SU-DHL-6 (cell line): ENCODE results near the gene RING1.

Source experiments
- EZH2phosphoT487 ChIP-seq: fragments of 200-600 bp; sonication (generic), shearing (Covaris generic); conservative IDR thresholded peaks from 2 replicates; pipeline ENCODE4 v1.6.1; 2018; ENCODE audit warnings: mild to moderate bottlenecking, antibody characterized with exemption, low read length, moderate library complexity, mixed read lengths
- TF ChIP-seq, protein P1 (sequence below): fragments of 200-600 bp; sonication (generic); IDR thresholded peaks from one replicate; pipeline ENCODE4 v1.5.1; 2017; ENCODE audit warnings: antibody characterized with exemption, mild to moderate bottlenecking, low read length, moderate library complexity; ENCODE audit not compliant: insufficient read depth, poor library complexity, severe bottlenecking

DNA sequence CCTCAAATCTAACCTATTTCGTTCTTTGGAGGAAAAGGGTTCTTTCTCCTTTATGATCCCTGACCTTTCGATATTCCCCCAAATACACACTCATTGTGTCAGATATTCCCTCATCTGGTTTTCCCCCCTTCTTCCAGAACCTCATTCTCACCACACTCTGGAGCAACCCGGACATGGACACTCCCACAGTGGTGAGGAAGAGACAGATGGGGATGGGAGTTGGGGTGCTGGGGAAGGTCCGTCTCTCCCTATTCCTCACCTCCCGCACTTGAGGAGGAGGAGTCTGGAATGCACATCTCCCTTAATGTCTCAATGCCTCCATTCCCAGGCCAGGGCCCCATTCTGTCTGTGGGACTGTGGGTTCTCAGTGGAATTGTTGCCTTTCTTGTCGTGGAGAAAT is 6.4 kb upstream of the RING1 start:
- TF ChIP-seq, protein P1, sequence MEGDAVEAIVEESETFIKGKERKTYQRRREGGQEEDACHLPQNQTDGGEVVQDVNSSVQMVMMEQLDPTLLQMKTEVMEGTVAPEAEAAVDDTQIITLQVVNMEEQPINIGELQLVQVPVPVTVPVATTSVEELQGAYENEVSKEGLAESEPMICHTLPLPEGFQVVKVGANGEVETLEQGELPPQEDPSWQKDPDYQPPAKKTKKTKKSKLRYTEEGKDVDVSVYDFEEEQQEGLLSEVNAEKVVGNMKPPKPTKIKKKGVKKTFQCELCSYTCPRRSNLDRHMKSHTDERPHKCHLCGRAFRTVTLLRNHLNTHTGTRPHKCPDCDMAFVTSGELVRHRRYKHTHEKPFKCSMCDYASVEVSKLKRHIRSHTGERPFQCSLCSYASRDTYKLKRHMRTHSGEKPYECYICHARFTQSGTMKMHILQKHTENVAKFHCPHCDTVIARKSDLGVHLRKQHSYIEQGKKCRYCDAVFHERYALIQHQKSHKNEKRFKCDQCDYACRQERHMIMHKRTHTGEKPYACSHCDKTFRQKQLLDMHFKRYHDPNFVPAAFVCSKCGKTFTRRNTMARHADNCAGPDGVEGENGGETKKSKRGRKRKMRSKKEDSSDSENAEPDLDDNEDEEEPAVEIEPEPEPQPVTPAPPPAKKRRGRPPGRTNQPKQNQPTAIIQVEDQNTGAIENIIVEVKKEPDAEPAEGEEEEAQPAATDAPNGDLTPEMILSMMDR = no peak
- TF ChIP-seq EZH2phosphoT487 = no peak
